Measurements from ENCODE around the gene CCDC178.

CCDC178 gene

GRCh38 chr18:33132657-33133056, 307.9 kb downstream of the CCDC178 start:
- DNase-seq (ENCODE audit: extremely low read depth in 1 of 2, low read depth in 1 of 2), result no peak

GRCh38 chr18:33128581-33128980, 311.9 kb downstream of the CCDC178 start:
- no peak for DNase-seq (ENCODE audit: extremely low read depth in 1 of 2, low read depth in 1 of 2)

- DNase-seq (ENCODE audit: extremely low read depth in 1 of 2, low read depth in 1 of 2), result no peak
These were observed 316.5 kb downstream of the CCDC178 start for GRCh38 chr18:33123862-33124518.

- DNase-seq (ENCODE audit: extremely low read depth in 1 of 2, low read depth in 1 of 2), result no peak
These were observed 324.1 kb downstream of the CCDC178 start for GRCh38 chr18:33116376-33116775.

- no peak for DNase-seq (ENCODE audit: extremely low read depth in 1 of 2, low read depth in 1 of 2)
These were observed 324.6 kb downstream of the CCDC178 start for GRCh38 chr18:33115917-33116316.

- DNase-seq (ENCODE audit: extremely low read depth in 1 of 2, low read depth in 1 of 2), result no peak
These were observed 325.0 kb downstream of the CCDC178 start for GRCh38 chr18:33115476-33115875.

- no peak for DNase-seq (ENCODE audit: extremely low read depth in 1 of 2, low read depth in 1 of 2)
These were observed 325.8 kb downstream of the CCDC178 start for GRCh38 chr18:33114749-33115148.

GRCh38 chr18:33113416-33113815, 327.1 kb downstream of the CCDC178 start:
- no peak for DNase-seq (ENCODE audit: extremely low read depth in 1 of 2, low read depth in 1 of 2)

GRCh38 chr18:33107511-33107910, 333.0 kb downstream of the CCDC178 start:
- DNase-seq (ENCODE audit: extremely low read depth in 1 of 2, low read depth in 1 of 2), result no peak

GRCh38 chr18:33101316-33101715, 339.2 kb downstream of the CCDC178 start:
- no peak for DNase-seq (ENCODE audit: extremely low read depth in 1 of 2, low read depth in 1 of 2)

- DNase-seq (ENCODE audit: extremely low read depth in 1 of 2, low read depth in 1 of 2), result no peak
These were observed 340.9 kb downstream of the CCDC178 start for GRCh38 chr18:33099626-33100025.

GRCh38 chr18:33097126-33097525, 343.4 kb downstream of the CCDC178 start:
- DNase-seq (ENCODE audit: extremely low read depth in 1 of 2, low read depth in 1 of 2), result no peak

- DNase-seq (ENCODE audit: extremely low read depth in 1 of 2, low read depth in 1 of 2), result no peak
These were observed 350.1 kb downstream of the CCDC178 start for GRCh38 chr18:33090461-33090860.

GRCh38 chr18:33076601-33077000, 363.9 kb downstream of the CCDC178 start:
- DNase-seq (ENCODE audit: extremely low read depth in 1 of 2, low read depth in 1 of 2), result no peak

GRCh38 chr18:33074125-33074524, 366.4 kb downstream of the CCDC178 start:
- no peak for DNase-seq (ENCODE audit: extremely low read depth in 1 of 2, low read depth in 1 of 2)

- DNase-seq (ENCODE audit: extremely low read depth in 1 of 2, low read depth in 1 of 2), result no peak
These were observed 377.6 kb downstream of the CCDC178 start for GRCh38 chr18:33062834-33063364.

- DNase-seq (ENCODE audit: extremely low read depth in 1 of 2, low read depth in 1 of 2), result no peak
These were observed 387.6 kb downstream of the CCDC178 start for GRCh38 chr18:33052886-33053285.

- DNase-seq (ENCODE audit: extremely low read depth in 1 of 2, low read depth in 1 of 2), result no peak
These were observed 389.1 kb downstream of the CCDC178 start for GRCh38 chr18:33051407-33051806.

- no peak for DNase-seq (ENCODE audit: extremely low read depth in 1 of 2, low read depth in 1 of 2)
These were observed 400.3 kb downstream of the CCDC178 start for GRCh38 chr18:33040213-33040612.

GRCh38 chr18:33034945-33035344, 405.6 kb downstream of the CCDC178 start:
- no peak for DNase-seq (ENCODE audit: extremely low read depth in 1 of 2, low read depth in 1 of 2)

GRCh38 chr18:33034212-33034611, 406.3 kb downstream of the CCDC178 start:
- DNase-seq (ENCODE audit: extremely low read depth in 1 of 2, low read depth in 1 of 2), result no peak

GRCh38 chr18:33022370-33022769, 418.2 kb downstream of the CCDC178 start:
- DNase-seq (ENCODE audit: extremely low read depth in 1 of 2, low read depth in 1 of 2), result no peak

GRCh38 chr18:33020877-33021276, 419.6 kb downstream of the CCDC178 start:
- no peak for DNase-seq (ENCODE audit: extremely low read depth in 1 of 2, low read depth in 1 of 2)

Data from stimulated activated CD8-positive, alpha-beta memory T cell treated with anti-CD3 and anti-CD28 coated beads, Interleukin-7, amount 100 ng/mL, for 48 hours (primary cell).